IPS-NIHi7 (cell line): Measurements from ENCODE around the gene MARCKSL1.
"Not testable (repeated sequence)": the region's sequence is repeated elsewhere in the genome, so short reads cannot be mapped to it uniquely, and the experiment has no call there.

Source experiments
- DNase-seq: peaks from one replicate; pipeline ENCODE4 v3.0.0; 2012; ENCODE audit warnings: mixed read lengths; ENCODE audit errors: extremely low spot score

MARCKSL1 gene

GRCh38 chr1:32333251-32333963 lies 2.6 kb downstream of the MARCKSL1 start:
- no peak for DNase-seq

DNA sequence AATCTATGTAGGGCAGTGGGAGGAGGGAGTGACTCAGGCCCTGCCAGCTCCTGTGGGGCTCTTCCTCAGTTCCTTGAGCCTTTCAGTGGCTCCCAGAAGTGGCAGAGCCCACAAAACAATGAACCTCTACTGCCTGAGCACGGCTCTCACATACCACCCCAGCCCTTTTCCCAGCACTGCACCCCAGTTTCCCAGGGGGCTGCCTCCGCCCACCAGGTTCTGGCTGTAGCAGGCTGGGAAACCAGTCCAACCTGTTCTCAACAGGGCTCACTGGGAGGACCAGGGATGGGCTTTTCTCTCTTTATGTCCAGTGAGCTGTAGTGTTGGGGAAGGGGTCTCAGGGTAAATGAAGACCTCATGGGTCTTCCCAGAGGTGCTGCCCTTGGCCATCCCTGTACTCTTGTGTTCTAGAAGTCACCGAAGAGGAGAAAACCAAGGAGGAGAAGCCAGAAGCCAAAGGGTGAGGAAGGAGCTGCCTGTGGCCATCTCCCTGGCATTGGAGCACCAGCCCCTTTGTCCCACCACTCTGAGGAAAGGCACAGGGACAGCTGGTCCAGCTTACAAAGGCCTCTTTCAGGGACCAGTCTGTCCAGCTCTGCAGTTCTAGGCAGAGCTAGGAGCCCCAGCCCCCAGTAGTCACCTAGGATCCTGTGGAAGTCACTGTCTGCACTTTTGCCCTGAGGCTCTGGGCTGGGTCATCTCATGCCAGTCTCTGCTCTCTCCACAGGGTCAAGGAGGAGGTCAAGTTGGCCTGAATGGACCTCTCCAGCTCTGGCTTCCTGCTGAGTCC lies 3.5 kb downstream of the MARCKSL1 start:
- no peak for DNase-seq

- no peak for DNase-seq
Observed at GRCh38 chr1:32331549-32331948, 4.5 kb downstream of the MARCKSL1 start.

DNA sequence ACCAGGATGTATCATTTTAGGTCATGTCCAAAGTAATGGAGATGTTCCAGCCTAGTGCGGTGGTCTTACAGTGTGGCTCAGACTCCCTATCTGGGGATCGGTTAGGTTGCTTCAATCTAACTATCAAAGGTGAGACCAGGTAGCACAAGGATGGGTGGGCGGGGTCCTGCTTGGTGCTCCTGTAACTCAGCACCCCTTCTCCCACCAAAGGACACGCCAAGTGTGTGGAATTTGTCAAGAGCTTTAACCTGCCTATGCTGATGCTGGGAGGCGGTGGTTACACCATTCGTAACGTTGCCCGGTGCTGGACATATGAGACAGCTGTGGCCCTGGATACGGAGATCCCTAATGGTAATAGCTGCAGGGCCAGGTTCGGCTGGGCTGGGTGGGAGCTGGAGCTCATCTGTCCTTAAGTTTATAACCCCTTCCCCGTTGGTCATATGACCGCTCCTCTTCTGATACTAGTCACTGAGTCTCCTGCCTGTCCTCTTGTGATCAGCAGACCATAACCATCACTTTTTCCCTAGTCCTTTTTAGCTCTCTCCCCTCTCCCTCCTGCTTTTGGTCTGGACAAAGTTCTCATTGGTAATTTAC lies 5.4 kb downstream of the MARCKSL1 start:
- DNase-seq = no peak

DNA sequence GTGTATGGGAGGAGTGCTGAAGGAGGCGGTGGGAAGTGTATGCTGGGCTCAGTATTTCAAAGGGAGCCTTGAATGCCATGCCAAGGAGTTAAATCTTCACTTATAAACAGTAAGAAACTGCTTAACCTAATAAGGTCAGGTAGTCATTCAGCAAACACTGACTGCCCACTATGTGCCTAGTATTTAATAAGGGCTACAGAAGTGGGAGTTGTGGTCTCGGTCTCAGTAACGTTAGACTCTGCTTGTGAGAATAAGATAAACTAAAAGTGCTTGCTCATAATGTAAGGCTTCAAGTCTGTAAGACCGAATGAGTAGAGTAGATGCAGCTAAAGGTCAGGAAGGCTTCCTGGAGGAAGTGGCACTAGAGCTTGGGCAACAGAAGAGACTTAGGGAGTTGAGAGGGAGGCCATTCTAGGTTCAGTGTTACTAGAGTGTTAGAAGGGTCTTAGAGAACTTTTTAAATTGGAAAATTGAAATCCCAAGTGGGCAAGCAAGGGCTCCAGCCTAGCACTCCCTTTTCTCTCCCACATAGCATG lies 6.0 kb downstream of the MARCKSL1 start:
- DNase-seq = no peak

GRCh38 chr1:32327204-32327603 lies 8.8 kb downstream of the MARCKSL1 start:
- no peak for DNase-seq

GRCh38 chr1:32321712-32322291 lies 14.2 kb downstream of the MARCKSL1 start:
- DNase-seq = no peak

DNA sequence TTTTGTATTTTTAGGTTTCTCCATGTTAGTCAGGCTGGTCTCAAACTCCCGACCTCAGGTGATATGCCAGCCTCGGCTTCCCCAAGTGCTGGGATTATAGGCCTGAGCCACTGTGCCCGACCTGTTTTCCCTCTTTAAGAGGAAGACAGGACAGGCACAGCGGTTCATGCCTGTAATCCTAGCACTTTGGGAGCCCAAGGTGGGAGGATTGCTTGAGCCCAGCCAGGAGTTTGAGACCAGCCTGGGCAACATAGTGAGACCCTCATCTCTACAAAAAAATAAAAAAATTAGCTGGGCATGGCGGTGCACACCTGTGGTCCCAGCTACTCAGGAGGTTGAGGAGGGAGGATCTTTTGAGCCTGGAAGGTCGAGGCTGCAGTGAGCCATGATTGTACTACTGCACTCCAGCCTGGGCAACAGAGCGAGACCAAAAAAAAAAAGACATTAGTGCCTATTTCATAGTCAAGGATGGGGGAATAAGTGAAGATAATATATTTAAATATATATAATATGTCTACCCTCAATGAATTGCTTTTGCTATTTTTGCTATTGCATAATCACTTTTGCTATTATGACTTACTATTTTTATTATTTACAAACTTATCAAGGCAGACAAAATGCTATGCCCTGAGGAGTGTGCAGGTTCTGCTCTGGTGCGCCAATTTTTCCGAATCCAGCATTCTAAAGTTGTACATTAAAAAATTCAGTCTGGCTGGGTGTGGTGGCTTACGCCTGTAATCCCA lies 17.7 kb downstream of the MARCKSL1 start:
- DNase-seq = no peak

GRCh38 chr1:32316903-32317277 lies 19.1 kb downstream of the MARCKSL1 start:
- DNase-seq = no peak

- DNase-seq = no peak
Observed at GRCh38 chr1:32311709-32312393, 24.2 kb downstream of the MARCKSL1 start.

GRCh38 chr1:32309960-32310359 lies 26.1 kb downstream of the MARCKSL1 start:
- no peak for DNase-seq

DNA sequence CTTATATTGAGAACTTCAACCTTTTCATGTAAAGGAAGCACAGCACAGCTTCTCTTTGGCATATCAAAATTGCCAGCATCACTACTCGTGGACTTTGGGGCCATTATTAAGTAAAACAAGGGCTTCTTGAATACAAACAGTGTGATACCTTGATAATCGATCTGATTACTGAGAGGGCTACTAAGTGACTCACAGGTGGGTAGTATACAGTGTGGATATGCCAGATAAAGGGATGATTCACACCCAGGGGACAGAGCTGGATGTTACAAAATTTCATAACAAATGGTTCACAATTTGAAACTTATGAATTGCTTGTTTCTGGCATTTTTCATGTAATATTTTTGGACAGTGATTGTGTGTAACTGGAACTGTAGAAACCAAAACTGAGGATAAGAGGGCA lies 28.7 kb downstream of the MARCKSL1 start:
- no peak for DNase-seq

- no peak for DNase-seq
Observed at GRCh38 chr1:32305310-32305709, 30.7 kb downstream of the MARCKSL1 start.

DNA sequence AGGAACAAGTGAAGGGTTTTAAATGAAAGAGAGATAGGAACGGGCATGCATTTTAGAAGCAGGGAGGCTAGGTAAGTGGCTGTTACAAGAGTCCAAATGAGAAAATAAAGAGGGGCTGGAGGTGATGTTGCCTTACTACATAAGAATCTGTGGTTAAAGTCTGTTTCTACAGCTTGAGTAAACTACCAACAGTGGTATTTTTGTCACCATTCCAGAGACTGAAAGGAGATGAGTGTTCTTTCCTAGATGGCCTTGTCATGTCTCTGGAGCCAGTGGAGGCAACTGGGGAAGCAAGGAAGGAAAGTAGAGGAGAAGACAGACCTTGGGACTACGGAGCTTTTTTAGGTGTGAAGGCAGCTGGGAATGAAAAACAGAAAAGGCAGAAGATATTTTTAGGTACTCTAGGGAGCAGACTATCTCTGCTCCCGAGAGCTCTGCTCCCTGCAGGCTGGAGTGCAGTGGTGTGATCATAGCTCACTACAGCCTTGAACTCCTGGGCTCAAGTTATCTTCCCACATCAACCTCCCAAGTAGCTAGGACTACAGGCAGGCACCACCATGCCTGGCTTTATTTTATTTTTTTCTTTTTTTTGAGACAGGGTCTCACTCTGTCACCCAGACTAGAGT lies 31.9 kb downstream of the MARCKSL1 start:
- DNase-seq = no peak

DNA sequence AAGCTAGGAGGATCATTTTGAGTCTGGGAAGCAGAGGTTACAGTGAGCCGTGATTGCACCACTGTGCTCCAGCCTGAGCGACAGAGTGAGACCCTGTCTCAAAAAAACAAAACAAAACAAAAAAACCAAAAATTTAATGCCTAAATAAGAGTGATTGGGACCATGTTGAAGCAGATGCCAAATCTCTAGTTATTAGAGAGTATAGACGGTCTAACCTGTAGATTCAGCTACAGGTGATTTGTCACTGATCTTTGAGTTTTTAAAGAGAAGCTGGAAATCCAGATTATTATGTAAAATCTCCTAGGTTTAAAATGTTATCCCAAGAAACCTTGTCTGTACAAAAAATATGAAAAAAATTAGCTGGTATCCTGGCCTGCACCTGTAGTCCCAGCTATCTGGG lies 32.7 kb downstream of the MARCKSL1 start:
- no peak for DNase-seq

DNA sequence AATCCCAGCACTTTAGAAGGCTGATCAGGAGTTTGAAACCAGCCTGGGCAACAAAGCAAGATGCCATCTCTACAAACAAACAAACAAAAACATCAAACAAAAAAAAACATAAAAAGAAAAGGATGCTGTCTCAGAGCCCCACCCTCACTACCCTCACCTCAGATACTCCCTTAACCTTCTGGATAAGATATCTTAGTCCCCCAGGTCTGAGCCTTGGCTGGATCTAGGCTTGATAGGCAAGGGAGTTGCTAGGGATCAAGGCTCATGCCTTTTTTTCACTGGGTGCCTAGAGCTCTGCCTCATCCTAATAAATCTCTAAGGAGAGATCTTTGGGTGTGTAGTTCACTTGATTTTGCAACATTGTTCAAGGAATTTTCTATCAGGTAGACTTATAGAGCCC lies 36.7 kb downstream of the MARCKSL1 start:
- no peak for DNase-seq

GRCh38 chr1:32298211-32298610 lies 37.8 kb downstream of the MARCKSL1 start:
- not testable (repeated sequence) for DNase-seq

DNA sequence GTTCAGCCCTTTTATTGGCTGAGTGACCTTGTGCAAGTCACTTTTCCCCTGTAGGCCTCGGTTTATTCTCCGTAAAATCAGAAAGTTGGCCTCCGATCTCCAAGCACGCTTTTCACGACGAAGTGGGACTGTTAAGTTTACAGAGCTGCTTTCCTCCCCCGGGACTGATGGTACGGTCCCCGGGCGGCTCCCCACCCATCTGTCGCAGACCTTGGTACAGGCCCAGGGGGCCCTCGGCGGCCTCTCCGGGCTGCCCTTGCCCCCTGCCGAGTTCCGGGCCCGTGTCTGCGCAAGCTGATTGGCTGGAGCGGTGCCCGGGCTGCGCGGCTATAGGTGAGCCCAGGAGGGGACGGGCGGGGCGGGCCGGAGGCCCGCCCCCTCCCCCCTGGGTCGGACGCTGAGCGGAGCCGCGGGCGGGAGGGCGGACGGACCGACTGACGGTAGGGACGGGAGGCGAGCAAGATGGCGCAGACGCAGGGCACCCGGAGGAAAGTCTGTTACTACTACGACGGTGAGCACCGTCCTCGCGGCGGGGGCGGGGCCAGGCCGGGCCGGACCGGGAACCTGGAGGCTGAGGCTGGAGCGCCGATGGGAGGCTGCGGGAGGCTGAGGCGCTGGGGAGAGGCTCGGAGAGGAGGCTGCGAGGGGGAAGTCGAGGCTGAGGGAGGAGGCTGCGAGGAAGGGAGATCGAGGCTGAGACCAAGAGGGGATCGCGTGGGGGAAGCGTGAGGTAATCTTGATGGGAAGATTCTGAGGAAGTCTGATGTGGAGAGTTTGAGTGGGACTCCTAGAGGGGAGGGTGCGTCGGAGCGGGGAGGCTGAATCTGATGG lies 44.1 kb downstream of the MARCKSL1 start, which contains the start of gene HDAC1:
Gene HDAC1 (plus strand): TSS at position 376 of the 831 bp plus-strand sequence. CDS start 87 bp downstream, at position 463.
- peak; percentile 98 for DNase-seq

DNA sequence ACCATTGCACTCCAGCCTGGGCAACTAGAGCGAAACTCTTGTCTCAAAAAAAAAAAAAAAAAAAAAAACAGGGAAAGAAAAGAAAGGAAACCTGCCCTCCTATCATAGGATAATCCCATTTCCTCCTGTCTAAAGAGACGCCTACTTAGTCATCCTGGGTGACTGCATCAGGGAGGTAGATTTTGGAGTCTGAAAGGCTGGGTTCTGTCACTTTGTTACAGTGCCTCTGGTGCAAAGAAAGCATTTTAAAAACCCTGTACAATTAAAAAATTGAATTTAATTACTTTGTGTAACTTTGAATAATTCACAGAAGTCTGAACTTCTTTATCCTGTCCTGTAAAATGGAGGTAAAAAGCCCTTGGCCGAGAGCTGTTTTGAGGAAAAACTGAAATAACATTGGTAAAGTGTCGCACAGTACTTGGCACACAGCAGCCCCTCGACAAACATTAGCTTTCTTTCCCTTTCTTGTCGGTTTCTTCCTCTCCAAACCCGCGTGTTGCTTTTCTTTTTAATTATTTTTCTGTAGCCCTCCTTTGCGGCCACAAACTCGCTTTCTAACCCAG lies 44.8 kb downstream of the MARCKSL1 start:
- no peak for DNase-seq
